Small intestine (tissue), 7 donors: Measurements from ENCODE around the gene LTBP1. TPM values are rescaled to one million over a fixed set of nuclear protein-coding genes. Genes with fewer than 3 reads are reported as not detected.

Experiments used
- DNase-seq, 2 donors: peaks; one replicate each; pipeline versions ENCODE4 v3.0.0 to v3.0.0-alpha.2; 2013
- FAIRE-seq: peaks from 2 replicates; lab custom pipeline; 2012; peaks lifted over from hg19 to GRCh38; lab: Jason Lieb, UNC
- H3K27ac ChIP-seq, 3 donors: one replicate each; pipeline ENCODE4 v1.5.1; 2013; ENCODE audit warnings: low read length in 2 of 3, mild to moderate bottlenecking in 2 of 3, control low read depth in 1 of 3, inconsistent platforms in 1 of 3, low read depth in 1 of 3, moderate library complexity in 1 of 3
- H3K27me3 ChIP-seq, 3 donors: one replicate each; pipeline ENCODE4 v1.6.1; 2013; ENCODE audit warnings: low read length in 3 of 3, inconsistent platforms in 1 of 3; ENCODE audit not compliant: control insufficient read depth in 3 of 3, insufficient read depth in 3 of 3
- H3K36me3 ChIP-seq, 3 donors: one replicate each; pipeline ENCODE4 v1.6.1; 2013; ENCODE audit warnings: low read length in 3 of 3, inconsistent platforms in 1 of 3, low read depth in 1 of 3, mild to moderate bottlenecking in 1 of 3, moderate library complexity in 1 of 3; ENCODE audit not compliant: control insufficient read depth in 3 of 3, insufficient read depth in 2 of 3
- H3K4me1 ChIP-seq, 3 donors: one replicate each; pipeline ENCODE4 v1.6.1; 2013; ENCODE audit warnings: low read length in 2 of 3, inconsistent platforms in 1 of 3, low read depth in 1 of 3, mild to moderate bottlenecking in 1 of 3, moderate library complexity in 1 of 3; ENCODE audit not compliant: control insufficient read depth in 3 of 3, insufficient read depth in 2 of 3
- H3K4me3 ChIP-seq, 3 donors: one replicate each; pipeline ENCODE4 v1.5.1; 2013; ENCODE audit warnings: low read length in 3 of 3, control low read depth in 1 of 3, inconsistent platforms in 1 of 3, low read depth in 1 of 3, mild to moderate bottlenecking in 1 of 3, moderate library complexity in 1 of 3
- H3K9me3 ChIP-seq, 2 donors: one replicate each; pipeline ENCODE4 v1.6.1; 2013; ENCODE audit warnings: low read depth in 1 of 2, low read length in 1 of 2; ENCODE audit not compliant: control insufficient read depth in 2 of 2, insufficient read depth in 1 of 2
- WGBS, 3 donors: extraction: QIAGEN DNeasy Blood & Tissue Kit; methylation state at CpG; one replicate each; pipeline ENCODE4 v1.1.7; 2013; 5-methylcytosine and 5-hydroxymethylcytosine counted together
- polyA plus RNA-seq, 4 donors: library from polyadenylated mRNA; stranded (reverse) in 3 of 4; unstranded in 1 of 4; fragments of 200-250 nt in 3 of 4; fragments of 120-200 nt in 1 of 4; gene quantifications; one replicate each; pipeline versions ENCODE4 v1.2.1 to v1.2.3, GENCODE V29; 2013
- donor health status: healthy with polysubstance abuse.
- donor health status: control.
- donor health status: control.
- donor health status: Bipolar disorder and iron deficiency.
- donor health status: healthy.

The LTBP1 gene
- polyA plus RNA-seq, 4 donors, result 0.67 to 12.1 (median 6.1) TPM

DNA sequence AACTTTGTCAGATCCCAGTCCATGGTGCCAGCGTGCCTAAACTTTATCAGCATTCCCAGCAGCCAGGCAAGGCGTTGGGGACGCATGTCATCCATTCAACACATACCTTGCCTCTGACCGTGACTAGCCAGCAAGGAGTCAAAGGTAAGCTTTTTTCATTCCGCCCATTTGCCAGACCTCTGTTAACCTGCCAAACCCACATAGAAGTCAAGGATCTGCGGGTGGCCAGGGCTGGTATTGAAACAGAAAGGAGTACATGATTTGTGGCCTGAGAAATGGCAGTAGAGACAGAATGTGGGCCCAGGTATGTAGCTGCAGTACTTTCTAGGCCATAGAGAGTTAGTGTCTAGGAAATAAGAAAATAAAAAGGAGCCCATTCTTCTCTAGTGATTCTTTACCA, 240.2 kb downstream of the LTBP1 start:
- peaks cover 0 to 2% (median 0%) of the 10 kb centered on the region in 3 donors for H3K36me3 ChIP-seq
- peaks cover 0 to under 1% (median 0%) of the 10 kb centered on the region in 3 donors for H3K4me1 ChIP-seq
- DNase-seq, result no peak
- H3K9me3 ChIP-seq, result no peaks in the 10 kb centered on the region
- WGBS, 3 donors, result 78 to 87% (median 79%) methylated on average over 6 of the region's 6 CpGs
- no peaks in the 10 kb centered on the region for H3K27me3 ChIP-seq
- H3K4me3 ChIP-seq, result no peak overlapping the region
- H3K27ac ChIP-seq, result no peak overlapping the region
- FAIRE-seq, result no peak

GRCh38 chr2:33188799-33189198, 242.0 kb downstream of the LTBP1 start:
- no peak for FAIRE-seq
- H3K36me3 ChIP-seq, result peaks cover 0 to 2% (median 0%) of the 10 kb centered on the region in 3 donors

DNA sequence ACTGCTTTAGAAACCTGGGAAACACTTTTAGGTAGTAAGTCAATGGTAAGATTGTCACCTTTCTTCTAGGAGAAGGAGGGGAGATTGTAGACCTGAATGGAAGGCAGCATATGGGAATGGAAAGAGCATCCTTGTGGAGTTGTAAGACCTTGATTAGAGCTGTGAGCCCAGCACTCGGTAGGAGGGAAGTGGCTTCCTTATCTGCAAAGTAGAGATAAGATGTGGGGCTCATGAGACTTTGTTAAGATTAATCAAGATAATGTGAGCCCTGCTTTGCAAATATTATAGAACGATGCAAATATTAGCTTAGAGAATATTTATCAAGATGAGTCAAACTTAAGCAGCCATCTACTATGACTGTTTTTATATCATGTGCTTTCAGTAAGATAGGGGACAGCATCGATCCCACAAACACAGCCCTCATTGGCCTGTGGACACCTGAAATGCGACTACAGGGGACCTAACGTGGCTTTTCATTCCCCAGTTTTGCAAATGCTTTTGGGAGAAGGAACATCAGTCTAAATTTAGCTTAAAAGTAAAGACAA, 243.7 kb downstream of the LTBP1 start:
- H3K4me1 ChIP-seq, result peaks cover 0 to 4% (median 0%) of the 10 kb centered on the region in 3 donors
- whole genome bisulfite sequencing, 3 donors, result 46 to 52% (median 50%) methylated on average over 5 of the region's 5 CpGs

More at GRCh38 chr2:33188799-33189198, 242.0 kb downstream of the LTBP1 start:
- Histone ChIP-seq H3K27ac (no peak overlapping the region), H3K27me3 (no peaks in the 10 kb centered on the region), H3K4me3 (no peak overlapping the region), H3K4me1 (peaks cover 0 to 4% (median 0%) of the 10 kb centered on the region in 3 donors), H3K9me3 (no peaks in the 10 kb centered on the region)
- whole genome bisulfite sequencing, 3 donors, result 92 to 95% (median 95%) methylated on average over 3 of the region's 3 CpGs
- no peak for DNase-seq

DNA sequence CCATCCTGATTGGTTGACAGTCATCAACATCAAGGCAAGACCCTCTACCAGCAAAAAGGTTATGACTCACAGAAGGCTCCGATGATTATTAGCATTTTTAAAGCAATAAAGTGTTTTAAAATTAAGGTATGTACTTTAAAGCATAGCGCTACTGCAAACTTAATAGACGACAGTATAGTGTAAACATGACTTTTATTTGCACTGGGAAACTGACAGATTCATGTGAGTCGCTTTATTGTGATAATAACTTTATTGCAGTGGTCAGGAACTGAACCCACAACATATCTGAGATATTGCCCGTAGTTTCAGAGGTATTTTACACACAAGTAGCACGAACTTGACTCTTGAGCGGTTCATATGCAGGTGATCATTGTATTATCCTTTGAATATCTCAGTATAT, 249.1 kb downstream of the LTBP1 start:
- H3K27me3 ChIP-seq, result no peaks in the 10 kb centered on the region
- no peak for DNase-seq
- H3K27ac ChIP-seq, result no peak overlapping the region
- no peaks in the 10 kb centered on the region for H3K36me3 ChIP-seq
- no peak overlapping the region for H3K4me3 ChIP-seq
- 69 to 76% (median 74%) methylated on average over 7 of the region's 7 CpGs for WGBS, 3 donors
- FAIRE-seq, result no peak
- peaks cover 0 to 4% (median 0%) of the 10 kb centered on the region in 3 donors for H3K4me1 ChIP-seq
- no peaks in the 10 kb centered on the region for H3K9me3 ChIP-seq

More for the DNA sequence above, 243.7 kb downstream of the LTBP1 start:
- H3K27ac ChIP-seq, result no peak overlapping the region
- DNase-seq (no peak), FAIRE-seq (no peak)
- H3K36me3 ChIP-seq, result peaks cover 0 to 2% (median 0%) of the 10 kb centered on the region in 3 donors
- H3K4me3 ChIP-seq, result no peak overlapping the region
- no peaks in the 10 kb centered on the region for H3K9me3 ChIP-seq
- no peaks in the 10 kb centered on the region for H3K27me3 ChIP-seq

GRCh38 chr2:33196700-33197099, 249.9 kb downstream of the LTBP1 start:
- no peak for FAIRE-seq
- no peaks in the 10 kb centered on the region for H3K36me3 ChIP-seq
- H3K4me3 ChIP-seq, result no peak overlapping the region
- 86 to 92% (median 91%) methylated on average over 3 of the region's 3 CpGs for WGBS, 3 donors
- H3K27me3 ChIP-seq, result no peaks in the 10 kb centered on the region
- no peak for DNase-seq
- no peaks in the 10 kb centered on the region for H3K9me3 ChIP-seq
- H3K27ac ChIP-seq, result no peak overlapping the region
- peaks cover 0 to 4% (median 0%) of the 10 kb centered on the region in 3 donors for H3K4me1 ChIP-seq

GRCh38 chr2:33197198-33197938, 250.6 kb downstream of the LTBP1 start:
- Histone ChIP-seq H3K9me3 (no peaks in the 10 kb centered on the region), H3K4me3 (no peak overlapping the region), H3K27me3 (no peaks in the 10 kb centered on the region), H3K4me1 (no peaks in the 10 kb centered on the region), H3K36me3 (no peaks in the 10 kb centered on the region), H3K27ac (no peak overlapping the region)
- DNase-seq (no peak), FAIRE-seq (no peak)
- 67 to 78% (median 73%) methylated on average over 5 of the region's 5 CpGs for WGBS, 3 donors

DNA sequence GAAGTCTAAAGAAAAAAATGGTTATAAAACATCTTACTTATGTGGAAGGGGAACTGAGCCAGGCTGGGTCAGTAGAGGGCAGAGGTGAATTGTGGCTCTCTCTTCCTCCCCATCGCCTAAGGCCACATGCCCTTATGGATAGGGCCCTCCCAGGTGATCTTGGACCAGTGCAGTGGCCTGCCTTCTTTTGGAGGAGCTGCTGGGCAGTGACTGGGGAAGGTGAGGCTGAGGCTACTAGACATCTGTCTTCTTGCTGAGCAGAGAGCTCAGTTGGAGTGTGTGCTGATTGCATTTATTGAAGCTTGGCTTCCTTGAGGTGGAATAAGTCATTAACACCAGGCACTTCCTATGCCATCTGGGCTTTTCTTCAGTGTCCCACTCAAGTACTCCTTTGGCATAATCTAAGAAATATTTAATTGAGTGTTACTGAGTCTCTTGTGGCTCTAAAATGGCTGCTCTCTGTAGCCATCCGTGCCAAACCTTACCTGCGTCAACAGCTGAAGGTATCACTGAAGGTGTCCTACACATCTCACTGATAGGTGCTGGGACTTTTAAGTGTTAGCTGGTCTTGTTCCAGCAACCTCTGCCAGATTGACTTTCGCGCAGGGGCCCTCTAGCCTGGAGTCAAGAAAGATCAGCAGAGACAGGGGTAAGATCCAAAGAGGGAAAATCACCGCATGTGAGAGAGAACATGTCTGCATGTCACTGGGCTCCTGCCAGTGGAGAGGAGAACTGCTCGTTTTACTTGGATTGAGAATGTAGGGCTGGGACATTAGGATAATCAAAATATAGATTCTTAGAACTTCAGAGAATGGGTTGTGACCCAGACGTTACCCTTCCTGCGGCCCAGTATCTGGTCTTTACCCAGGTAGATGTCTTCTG, 256.1 kb downstream of the LTBP1 start:
- Histone ChIP-seq H3K9me3 (no peaks in the 10 kb centered on the region), H3K4me1 (no peaks in the 10 kb centered on the region), H3K4me3 (no peak overlapping the region), H3K27ac (no peak overlapping the region), H3K27me3 (no peaks in the 10 kb centered on the region), H3K36me3 (no peaks in the 10 kb centered on the region)
- DNase-seq (no peak), FAIRE-seq (no peak)
- 71 to 77% (median 72%) methylated on average over 9 of the region's 9 CpGs for WGBS, 3 donors

DNA sequence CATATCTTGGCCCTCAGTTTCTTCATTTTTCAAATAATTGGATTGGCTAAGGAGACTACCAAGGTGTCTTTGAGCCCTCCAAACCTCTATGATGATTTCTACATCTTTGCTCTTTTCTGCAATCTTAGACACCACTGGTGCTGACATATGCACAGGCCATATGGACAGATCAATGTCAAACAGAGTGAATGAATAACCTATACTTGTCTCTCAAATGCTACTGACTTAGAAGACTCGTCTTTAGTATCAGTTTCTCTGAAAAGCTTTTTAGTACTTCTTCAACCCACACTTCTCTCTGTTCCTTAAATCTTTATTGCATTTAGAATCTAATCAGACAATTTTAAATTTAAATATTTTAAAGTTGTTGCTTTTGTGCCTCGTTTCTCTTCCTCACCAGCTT, 258.2 kb downstream of the LTBP1 start:
- Histone ChIP-seq H3K27ac (no peak overlapping the region), H3K27me3 (no peaks in the 10 kb centered on the region), H3K4me1 (no peaks in the 10 kb centered on the region), H3K4me3 (no peak overlapping the region), H3K36me3 (no peaks in the 10 kb centered on the region), H3K9me3 (no peaks in the 10 kb centered on the region)
- 78 to 86% (median 84%) methylated on average over 2 of the region's 2 CpGs for WGBS, 3 donors
- DNase-seq (no peak), FAIRE-seq (no peak)
